ENCODE measurements around the gene TOR1B.

GRCh38 chr9:129845373-129845772 lies 42.4 kb downstream of the TOR1B start:
- no peak for TF ChIP-seq CTCF (IDR thresholded peaks at IDR 0.05)
- no peak for TF ChIP-seq NR3C1 (CRISPR knock-in tag; conservative IDR thresholded peaks at IDR 0.05; ENCODE audit: low read depth)
- no peak for TF ChIP-seq TEAD1 (CRISPR knock-in tag; IDR thresholded peaks at IDR 0.05)
- no peak for TF ChIP-seq EMX1 (CRISPR knock-in tag; IDR thresholded peaks at IDR 0.05)
- no peak for TF ChIP-seq CREM (CRISPR knock-in tag; IDR thresholded peaks at IDR 0.05)
- no peak for TF ChIP-seq TEAD4 (CRISPR knock-in tag; IDR thresholded peaks at IDR 0.05)
- no peak for TF ChIP-seq ATF3 (CRISPR knock-in tag; conservative IDR thresholded peaks at IDR 0.05)
- TF ChIP-seq NFYB (CRISPR knock-in tag; conservative IDR thresholded peaks at IDR 0.05; ENCODE audit: low read depth), result no peak
- TF ChIP-seq, protein P1, sequence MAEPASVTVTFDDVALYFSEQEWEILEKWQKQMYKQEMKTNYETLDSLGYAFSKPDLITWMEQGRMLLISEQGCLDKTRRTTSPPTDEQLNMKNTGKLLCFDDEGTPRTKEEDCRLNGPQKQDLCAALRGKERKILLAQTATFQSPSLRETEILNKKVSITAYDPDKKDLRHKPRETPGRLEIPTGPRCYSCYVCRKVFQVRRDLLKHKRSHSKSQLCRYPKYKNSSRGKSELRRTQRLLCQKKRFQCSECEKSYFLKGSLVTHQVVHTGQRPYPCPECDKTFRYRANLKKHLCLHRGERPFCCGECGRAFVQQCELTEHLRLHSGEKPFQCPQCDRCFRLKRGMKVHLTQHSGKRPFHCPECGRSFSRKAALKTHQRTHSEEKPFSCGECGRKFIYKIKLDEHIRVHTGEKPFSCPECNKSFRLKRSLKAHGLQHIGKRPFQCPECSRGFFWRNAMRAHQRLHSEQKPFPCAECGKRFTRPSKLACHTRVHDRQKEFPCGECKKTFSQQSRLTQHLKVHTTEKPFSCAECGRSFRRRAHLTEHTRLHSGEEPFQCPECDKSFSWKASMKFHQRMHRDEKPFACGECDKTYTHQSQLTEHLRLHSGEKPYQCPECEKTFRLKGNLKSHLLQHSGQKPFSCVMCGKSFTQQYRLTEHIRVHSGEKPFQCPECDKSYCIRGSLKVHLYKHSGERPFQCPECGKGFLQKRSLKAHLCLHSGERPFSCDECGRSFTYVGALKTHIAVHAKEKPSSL (CRISPR knock-in tag; conservative IDR thresholded peaks at IDR 0.05), result no peak
- no peak for TF ChIP-seq ZBTB21 (CRISPR knock-in tag; IDR thresholded peaks at IDR 0.05; ENCODE audit: borderline replicate concordance)
- no peak for TF ChIP-seq GABPB1 (CRISPR knock-in tag; IDR thresholded peaks at IDR 0.05)
- TF ChIP-seq E2F1 (CRISPR knock-in tag; IDR thresholded peaks at IDR 0.05), result no peak
- no peak for TF ChIP-seq ZNF416 (CRISPR knock-in tag; IDR thresholded peaks at IDR 0.05)
- TF ChIP-seq, protein P2, sequence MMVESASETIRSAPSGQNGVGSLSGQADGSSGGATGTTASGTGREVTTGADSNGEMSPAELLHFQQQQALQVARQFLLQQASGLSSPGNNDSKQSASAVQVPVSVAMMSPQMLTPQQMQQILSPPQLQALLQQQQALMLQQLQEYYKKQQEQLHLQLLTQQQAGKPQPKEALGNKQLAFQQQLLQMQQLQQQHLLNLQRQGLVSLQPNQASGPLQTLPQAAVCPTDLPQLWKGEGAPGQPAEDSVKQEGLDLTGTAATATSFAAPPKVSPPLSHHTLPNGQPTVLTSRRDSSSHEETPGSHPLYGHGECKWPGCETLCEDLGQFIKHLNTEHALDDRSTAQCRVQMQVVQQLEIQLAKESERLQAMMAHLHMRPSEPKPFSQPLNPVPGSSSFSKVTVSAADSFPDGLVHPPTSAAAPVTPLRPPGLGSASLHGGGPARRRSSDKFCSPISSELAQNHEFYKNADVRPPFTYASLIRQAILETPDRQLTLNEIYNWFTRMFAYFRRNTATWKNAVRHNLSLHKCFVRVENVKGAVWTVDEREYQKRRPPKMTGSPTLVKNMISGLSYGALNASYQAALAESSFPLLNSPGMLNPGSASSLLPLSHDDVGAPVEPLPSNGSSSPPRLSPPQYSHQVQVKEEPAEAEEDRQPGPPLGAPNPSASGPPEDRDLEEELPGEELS (CRISPR knock-in tag; IDR thresholded peaks at IDR 0.05), result no peak
